A549 (cell line): ENCODE results near the gene KLHL30.

Experiments used
- CTCF ChIP-seq: fragments of >200 bp; sonication (Bioruptor Twin); formaldehyde crosslinking; IDR thresholded peaks from 3 replicates; pipeline ENCODE4 v1.5.1; 2016
- E2F6 ChIP-seq: IDR thresholded peaks from 2 replicates; pipeline ENCODE4 v1.6.1; 2012; ENCODE audit warnings: low read depth, borderline replicate concordance
- EP300 ChIP-seq, 2 experiments: fragments of >200 bp; sonication (Bioruptor Twin); formaldehyde crosslinking; IDR thresholded peaks; 2 replicates in 1 of 2; 3 replicates in 1 of 2; pipeline ENCODE4 v1.6.1; 2016 to 2017
- HEYL ChIP-seq: fragments of 250-450 bp; sonication (Bioruptor Pico); IDR thresholded peaks from 2 replicates; pipeline ENCODE4 v1.8.0; 2021; ENCODE audit warnings: mild to moderate bottlenecking, moderate library complexity
- JUNB ChIP-seq: fragments of >200 bp; sonication (Bioruptor Twin); formaldehyde crosslinking; IDR thresholded peaks from 2 replicates; pipeline ENCODE4 v1.6.1; 2016
- MAX ChIP-seq: IDR thresholded peaks from 2 replicates; pipeline ENCODE4 v1.6.1; 2012
- NFE2L2 ChIP-seq: fragments of 150-350 bp; conservative IDR thresholded peaks from 2 replicates; pipeline ENCODE4 v1.6.1; 2014; ENCODE audit warnings: low read length
- POLR2A ChIP-seq: IDR thresholded peaks from 2 replicates; pipeline ENCODE4 v1.6.1; 2012; ENCODE audit warnings: mild to moderate bottlenecking, low read length
- SMC3 ChIP-seq: fragments of >200 bp; sonication (Bioruptor Twin); formaldehyde crosslinking; IDR thresholded peaks from 3 replicates; pipeline ENCODE4 v1.6.1; 2018; ENCODE audit warnings: inconsistent platforms
- TFCP2L1 ChIP-seq: fragments of 250-450 bp; sonication (Bioruptor Pico); IDR thresholded peaks from 2 replicates; pipeline ENCODE4 v1.5.0; 2021; ENCODE audit warnings: mild to moderate bottlenecking
- TF ChIP-seq, protein P1 (sequence below): fragments of 200-600 bp; sonication (generic); IDR thresholded peaks from 2 replicates; pipeline ENCODE4 v1.6.1; 2016; ENCODE audit warnings: antibody characterized with exemption, mild to moderate bottlenecking, moderate library complexity

GRCh38 chr2:238155051-238155760, 16.7 kb downstream of the KLHL30 start:
- TF ChIP-seq, protein P1, sequence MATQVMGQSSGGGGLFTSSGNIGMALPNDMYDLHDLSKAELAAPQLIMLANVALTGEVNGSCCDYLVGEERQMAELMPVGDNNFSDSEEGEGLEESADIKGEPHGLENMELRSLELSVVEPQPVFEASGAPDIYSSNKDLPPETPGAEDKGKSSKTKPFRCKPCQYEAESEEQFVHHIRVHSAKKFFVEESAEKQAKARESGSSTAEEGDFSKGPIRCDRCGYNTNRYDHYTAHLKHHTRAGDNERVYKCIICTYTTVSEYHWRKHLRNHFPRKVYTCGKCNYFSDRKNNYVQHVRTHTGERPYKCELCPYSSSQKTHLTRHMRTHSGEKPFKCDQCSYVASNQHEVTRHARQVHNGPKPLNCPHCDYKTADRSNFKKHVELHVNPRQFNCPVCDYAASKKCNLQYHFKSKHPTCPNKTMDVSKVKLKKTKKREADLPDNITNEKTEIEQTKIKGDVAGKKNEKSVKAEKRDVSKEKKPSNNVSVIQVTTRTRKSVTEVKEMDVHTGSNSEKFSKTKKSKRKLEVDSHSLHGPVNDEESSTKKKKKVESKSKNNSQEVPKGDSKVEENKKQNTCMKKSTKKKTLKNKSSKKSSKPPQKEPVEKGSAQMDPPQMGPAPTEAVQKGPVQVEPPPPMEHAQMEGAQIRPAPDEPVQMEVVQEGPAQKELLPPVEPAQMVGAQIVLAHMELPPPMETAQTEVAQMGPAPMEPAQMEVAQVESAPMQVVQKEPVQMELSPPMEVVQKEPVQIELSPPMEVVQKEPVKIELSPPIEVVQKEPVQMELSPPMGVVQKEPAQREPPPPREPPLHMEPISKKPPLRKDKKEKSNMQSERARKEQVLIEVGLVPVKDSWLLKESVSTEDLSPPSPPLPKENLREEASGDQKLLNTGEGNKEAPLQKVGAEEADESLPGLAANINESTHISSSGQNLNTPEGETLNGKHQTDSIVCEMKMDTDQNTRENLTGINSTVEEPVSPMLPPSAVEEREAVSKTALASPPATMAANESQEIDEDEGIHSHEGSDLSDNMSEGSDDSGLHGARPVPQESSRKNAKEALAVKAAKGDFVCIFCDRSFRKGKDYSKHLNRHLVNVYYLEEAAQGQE: no peak
- TF ChIP-seq MAX (no peak), POLR2A (no peak), EP300 (IDR thresholded peaks at IDR 0.05) (no peak), CTCF (no peak), JUNB (no peak), E2F6 (no peak), SMC3 (no peak), HEYL (CRISPR knock-in tag) (no peak), TFCP2L1 (CRISPR knock-in tag) (no peak), NFE2L2 (no peak)
